K562 (cell line): Measurements from ENCODE around the gene NT5DC4. TPM values are rescaled to one million over a fixed set of nuclear protein-coding genes. Genes with fewer than 3 reads are reported as not detected.

Experiments used
- CTBP1 ChIP-seq: fragments of 450-650 bp; IDR thresholded peaks from 2 replicates; pipeline ENCODE4 v1.6.1; 2016; ENCODE audit warnings: borderline replicate concordance
- HLTF ChIP-seq: fragments of 450-650 bp; IDR thresholded peaks from 2 replicates; pipeline ENCODE4 v1.6.1; 2016
- HOMEZ ChIP-seq: fragments of 250-450 bp; sonication (Bioruptor Pico); IDR thresholded peaks from 2 replicates; pipeline ENCODE4 v1.4.0; 2020; ENCODE audit warnings: mild to moderate bottlenecking, moderate library complexity
- KAT8 ChIP-seq: fragments of 450-650 bp; IDR thresholded peaks from 2 replicates; pipeline ENCODE4 v1.6.1; 2016; ENCODE audit warnings: low read depth, mild to moderate bottlenecking
- MECOM ChIP-seq: fragments of 250-450 bp; sonication (Bioruptor Pico); IDR thresholded peaks from 2 replicates; pipeline ENCODE4 v1.8.0; 2022; ENCODE audit warnings: inconsistent platforms
- NFATC3 ChIP-seq: fragments of 450-650 bp; IDR thresholded peaks from 2 replicates; pipeline ENCODE4 v1.6.1; 2017; ENCODE audit warnings: mild to moderate bottlenecking
- PPARD ChIP-seq: fragments of 250-450 bp; sonication (Bioruptor Pico); IDR thresholded peaks from 2 replicates; pipeline ENCODE4 v1.8.0; 2022; ENCODE audit warnings: inconsistent platforms, mild to moderate bottlenecking, moderate library complexity
- RBM25 ChIP-seq: fragments of 200-400 bp; formaldehyde crosslinking; IDR thresholded peaks from 2 replicates; pipeline ENCODE4 v1.6.1; 2018; ENCODE audit warnings: low read length, low read depth, moderate library complexity; ENCODE audit not compliant: severe bottlenecking
- SAFB ChIP-seq: fragments of 200-400 bp; formaldehyde crosslinking; IDR thresholded peaks from 2 replicates; pipeline ENCODE4 v1.6.1; 2017; ENCODE audit warnings: low read depth, low read length, borderline replicate concordance
- SAP30 ChIP-seq: fragments of 200-600 bp; sonication (generic); IDR thresholded peaks from 2 replicates; pipeline ENCODE4 v1.6.1; 2012; ENCODE audit warnings: borderline replicate concordance, low read depth, mild to moderate bottlenecking, moderate library complexity, low read length, control low read depth, inconsistent platforms; ENCODE audit not compliant: insufficient read depth, poor library complexity, severe bottlenecking
- SMAD1 ChIP-seq: fragments of 150-350 bp; IDR thresholded peaks from 2 replicates; pipeline ENCODE4 v1.6.1; 2014; ENCODE audit warnings: low read length, low read depth; ENCODE audit not compliant: partially characterized antibody
- SNAPC5 ChIP-seq: fragments of 250-450 bp; sonication (Bioruptor Pico); IDR thresholded peaks from 2 replicates; pipeline ENCODE4 v1.8.0; 2021; ENCODE audit warnings: moderate library complexity, mild to moderate bottlenecking, inconsistent platforms
- ZC3H11A ChIP-seq: IDR thresholded peaks from 2 replicates; pipeline ENCODE4 v1.6.1; 2012; ENCODE audit warnings: low read depth, low read length, improper control_type of control experiment
- ZFP36 ChIP-seq: fragments of 150-350 bp; IDR thresholded peaks from 2 replicates; pipeline ENCODE4 v1.6.1; 2018; ENCODE audit warnings: low read length, low read depth; ENCODE audit not compliant: partially characterized antibody
- ZNF717 ChIP-seq: fragments of 250-450 bp; sonication (Bioruptor Pico); IDR thresholded peaks from 2 replicates; pipeline ENCODE4 v1.5.0; 2021
- polyA plus RNA-seq, 8 experiments: library from polyadenylated mRNA; depleted of rRNA in 4 of 8; stranded (reverse) in 5 of 8; unstranded in 3 of 8; fragments of >200 nt; fragmentation: Nextera tagmentation in 2 of 8; fragmentation: Illumina TruSeq in 1 of 8; extraction: Ambion mirVana in 2 of 8; extraction: Trizol in 1 of 8; gene quantifications; 2 replicates each; pipeline versions ENCODE4 v1.2.1 to v1.2.3, GENCODE V29; 2011 to 2014; ENCODE audit warnings: inconsistent platforms in 1 of 8, missing spikeins in 1 of 8
- total RNA-seq, 7 experiments: library from RNA; depleted of rRNA in 6 of 7; stranded (reverse); fragments of >200 nt in 6 of 7; fragmentation: Illumina TruSeq in 2 of 7; extraction: Trizol in 2 of 7; gene quantifications; 2 replicates each; pipeline versions ENCODE4 v1.2.1 to v1.2.3, GENCODE V29; 2011 to 2021; ENCODE audit warnings: low replicate concordance in 1 of 7
- TF ChIP-seq, protein P1 (sequence below): sonication (generic); formaldehyde crosslinking; IDR thresholded peaks from 2 replicates; pipeline ENCODE4 v1.9.0; 2022; ENCODE audit warnings: mild to moderate bottlenecking, missing genetic modification reagents
- TF ChIP-seq, protein P2 (sequence below): fragments of 250-450 bp; sonication (Bioruptor Pico); IDR thresholded peaks from 2 replicates; pipeline ENCODE4 v1.8.0; 2021; ENCODE audit warnings: mild to moderate bottlenecking, moderate library complexity
- TF ChIP-seq, protein P3 (sequence below): IDR thresholded peaks from 3 replicates; pipeline ENCODE4 v1.6.1; 2011; ENCODE audit warnings: borderline replicate concordance, mild to moderate bottlenecking, moderate library complexity; ENCODE audit not compliant: insufficient read length; ENCODE audit errors: extremely low read depth
- TF ChIP-seq, protein P4 (sequence below): fragments of 250-450 bp; sonication (Bioruptor Pico); IDR thresholded peaks from 2 replicates; pipeline ENCODE4 v1.4.0; 2020; ENCODE audit warnings: mild to moderate bottlenecking

Gene NT5DC4
- total and polyA plus RNA-seq, 9 of the 15 experiments (the other 6 are each of a cell fraction or from before 2014, with no cell fraction given) = 0.44 to 6.9 (median 2.5) TPM

DNA sequence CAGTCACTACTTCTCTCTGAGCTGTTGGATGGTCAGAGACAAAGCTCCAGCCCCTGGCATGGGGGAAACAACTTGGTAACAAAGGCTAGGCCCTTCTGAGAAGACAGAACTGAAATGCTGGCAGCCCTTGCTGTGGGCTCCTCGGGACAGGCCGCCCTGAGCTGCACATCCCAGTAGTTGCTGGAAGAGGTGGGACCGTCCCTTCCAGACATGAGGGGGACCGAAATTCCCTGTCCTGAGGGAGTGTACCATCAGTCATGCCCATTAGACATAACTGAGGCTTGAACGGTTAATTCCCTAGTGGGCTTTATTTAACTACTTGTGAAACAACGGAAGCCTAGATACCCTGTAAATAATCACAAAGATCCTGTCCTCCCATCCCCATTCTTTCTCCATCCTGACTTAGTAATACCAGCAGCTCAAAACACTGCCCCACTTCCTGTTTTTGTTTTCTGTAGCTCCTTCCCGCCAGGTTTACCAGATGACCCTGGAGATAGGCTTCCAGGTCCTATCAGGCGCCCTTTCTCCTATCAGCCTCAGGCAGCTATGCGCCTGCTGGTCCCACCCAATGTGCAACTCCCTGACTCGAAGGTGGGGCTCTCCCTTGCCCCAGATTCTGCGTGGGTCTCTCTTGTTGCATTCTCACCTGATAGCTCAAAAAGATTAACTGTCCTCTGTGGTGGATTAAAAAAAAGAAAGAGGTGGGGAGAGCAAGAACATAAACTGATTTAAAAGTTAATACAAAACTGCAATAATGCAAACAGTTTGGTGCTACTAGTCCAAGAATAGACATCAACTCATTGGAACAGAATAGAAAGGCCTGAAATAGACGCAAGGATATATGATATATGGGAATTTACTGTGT, 37.0 kb upstream of the NT5DC4 start (continued):
- TF ChIP-seq, protein P1, sequence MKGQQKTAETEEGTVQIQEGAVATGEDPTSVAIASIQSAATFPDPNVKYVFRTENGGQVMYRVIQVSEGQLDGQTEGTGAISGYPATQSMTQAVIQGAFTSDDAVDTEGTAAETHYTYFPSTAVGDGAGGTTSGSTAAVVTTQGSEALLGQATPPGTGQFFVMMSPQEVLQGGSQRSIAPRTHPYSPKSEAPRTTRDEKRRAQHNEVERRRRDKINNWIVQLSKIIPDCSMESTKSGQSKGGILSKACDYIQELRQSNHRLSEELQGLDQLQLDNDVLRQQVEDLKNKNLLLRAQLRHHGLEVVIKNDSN (CRISPR knock-in tag) = no peak
- TF ChIP-seq, protein P2, sequence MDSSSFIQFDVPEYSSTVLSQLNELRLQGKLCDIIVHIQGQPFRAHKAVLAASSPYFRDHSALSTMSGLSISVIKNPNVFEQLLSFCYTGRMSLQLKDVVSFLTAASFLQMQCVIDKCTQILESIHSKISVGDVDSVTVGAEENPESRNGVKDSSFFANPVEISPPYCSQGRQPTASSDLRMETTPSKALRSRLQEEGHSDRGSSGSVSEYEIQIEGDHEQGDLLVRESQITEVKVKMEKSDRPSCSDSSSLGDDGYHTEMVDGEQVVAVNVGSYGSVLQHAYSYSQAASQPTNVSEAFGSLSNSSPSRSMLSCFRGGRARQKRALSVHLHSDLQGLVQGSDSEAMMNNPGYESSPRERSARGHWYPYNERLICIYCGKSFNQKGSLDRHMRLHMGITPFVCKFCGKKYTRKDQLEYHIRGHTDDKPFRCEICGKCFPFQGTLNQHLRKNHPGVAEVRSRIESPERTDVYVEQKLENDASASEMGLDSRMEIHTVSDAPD (CRISPR knock-in tag) = no peak
- TF ChIP-seq HOMEZ (CRISPR knock-in tag) (no peak), MECOM (0 out of 2 replicates have a peak, but pooled peaks have one; percentile 25), SMAD1 (no peak), RBM25 (no peak), KAT8 (no peak), ZC3H11A (no peak), CTBP1 (peak; percentile 97), PPARD (CRISPR knock-in tag) (no peak), HLTF (no peak), SAP30 (no peak), NFATC3 (no peak), SAFB (no peak), SNAPC5 (no peak), ZNF717 (CRISPR knock-in tag) (no peak), ZFP36 (no peak)
- TF ChIP-seq, protein P3, sequence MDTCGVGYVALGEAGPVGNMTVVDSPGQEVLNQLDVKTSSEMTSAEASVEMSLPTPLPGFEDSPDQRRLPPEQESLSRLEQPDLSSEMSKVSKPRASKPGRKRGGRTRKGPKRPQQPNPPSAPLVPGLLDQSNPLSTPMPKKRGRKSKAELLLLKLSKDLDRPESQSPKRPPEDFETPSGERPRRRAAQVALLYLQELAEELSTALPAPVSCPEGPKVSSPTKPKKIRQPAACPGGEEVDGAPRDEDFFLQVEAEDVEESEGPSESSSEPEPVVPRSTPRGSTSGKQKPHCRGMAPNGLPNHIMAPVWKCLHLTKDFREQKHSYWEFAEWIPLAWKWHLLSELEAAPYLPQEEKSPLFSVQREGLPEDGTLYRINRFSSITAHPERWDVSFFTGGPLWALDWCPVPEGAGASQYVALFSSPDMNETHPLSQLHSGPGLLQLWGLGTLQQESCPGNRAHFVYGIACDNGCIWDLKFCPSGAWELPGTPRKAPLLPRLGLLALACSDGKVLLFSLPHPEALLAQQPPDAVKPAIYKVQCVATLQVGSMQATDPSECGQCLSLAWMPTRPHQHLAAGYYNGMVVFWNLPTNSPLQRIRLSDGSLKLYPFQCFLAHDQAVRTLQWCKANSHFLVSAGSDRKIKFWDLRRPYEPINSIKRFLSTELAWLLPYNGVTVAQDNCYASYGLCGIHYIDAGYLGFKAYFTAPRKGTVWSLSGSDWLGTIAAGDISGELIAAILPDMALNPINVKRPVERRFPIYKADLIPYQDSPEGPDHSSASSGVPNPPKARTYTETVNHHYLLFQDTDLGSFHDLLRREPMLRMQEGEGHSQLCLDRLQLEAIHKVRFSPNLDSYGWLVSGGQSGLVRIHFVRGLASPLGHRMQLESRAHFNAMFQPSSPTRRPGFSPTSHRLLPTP = no peak
- TF ChIP-seq, protein P4, sequence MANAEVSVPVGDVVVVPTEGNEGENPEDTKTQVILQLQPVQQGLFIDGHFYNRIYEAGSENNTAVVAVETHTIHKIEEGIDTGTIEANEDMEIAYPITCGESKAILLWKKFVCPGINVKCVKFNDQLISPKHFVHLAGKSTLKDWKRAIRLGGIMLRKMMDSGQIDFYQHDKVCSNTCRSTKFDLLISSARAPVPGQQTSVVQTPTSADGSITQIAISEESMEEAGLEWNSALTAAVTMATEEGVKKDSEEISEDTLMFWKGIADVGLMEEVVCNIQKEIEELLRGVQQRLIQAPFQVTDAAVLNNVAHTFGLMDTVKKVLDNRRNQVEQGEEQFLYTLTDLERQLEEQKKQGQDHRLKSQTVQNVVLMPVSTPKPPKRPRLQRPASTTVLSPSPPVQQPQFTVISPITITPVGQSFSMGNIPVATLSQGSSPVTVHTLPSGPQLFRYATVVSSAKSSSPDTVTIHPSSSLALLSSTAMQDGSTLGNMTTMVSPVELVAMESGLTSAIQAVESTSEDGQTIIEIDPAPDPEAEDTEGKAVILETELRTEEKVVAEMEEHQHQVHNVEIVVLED (CRISPR knock-in tag) = no peak
